IMR-90 (cell line): ENCODE results near the gene SBF2. TPM values are rescaled to one million over a fixed set of nuclear protein-coding genes. Genes with fewer than 3 reads are reported as not detected.

Experiments used
- ATAC-seq: fragments of 200-7000 bp; cut with Tn5 transposase; 2 replicates; pipeline ENCODE4 v1.9.1; 2020; ENCODE audit warnings: low read depth, mild to moderate bottlenecking, moderate library complexity
- BruUV-seq: library from RNA; stranded (reverse); fragments of 400-500 nt; replicated peaks from 2 replicates; lab custom pipeline; 2021; lab: Mats Ljungman, UMichigan
- CTCF ChIA-PET: fragments of 300-600 bp; formaldehyde crosslinking; extraction: SDS; loops from one replicate; lab custom pipeline; 2021; ENCODE audit warnings: antibody characterized with exemption; lab: Yijun Ruan, JAX
- POLR2A ChIA-PET: fragments of 300-600 bp; sonication (Branson Sonifier 250); formaldehyde crosslinking; loops from one replicate; lab custom pipeline; 2022; ENCODE audit warnings: antibody characterized with exemption; ENCODE audit not compliant: unreplicated experiment; lab: Charles Lee
- DNase-seq: peaks from one replicate; pipeline ENCODE4 v3.0.0; 2013
- H2AFZ ChIP-seq: replicated peaks from 2 replicates; pipeline ENCODE3; 2013; ENCODE audit warnings: low read length, mild to moderate bottlenecking; ENCODE audit not compliant: poor library complexity
- H2AK5ac ChIP-seq: 2 replicates; pipeline ENCODE4 v1.6.1; 2013; ENCODE audit warnings: low read depth, low read length, inconsistent platforms
- H2AK9ac ChIP-seq: replicated peaks from 2 replicates; pipeline ENCODE3; 2013; ENCODE audit warnings: mild to moderate bottlenecking, low read depth, low read length, moderate library complexity; ENCODE audit not compliant: poor library complexity
- H2BK120ac ChIP-seq: 2 replicates; pipeline ENCODE4 v1.6.1; 2013; ENCODE audit warnings: low read depth, low read length, inconsistent platforms
- H2BK15ac ChIP-seq: 3 replicates; pipeline ENCODE4 v1.6.1; 2013; ENCODE audit warnings: low read depth, low read length, inconsistent platforms
- H2BK20ac ChIP-seq: 2 replicates; pipeline ENCODE4 v1.6.1; 2013; ENCODE audit warnings: low read depth, mild to moderate bottlenecking, inconsistent platforms, low read length, moderate library complexity
- H2BK5ac ChIP-seq: 2 replicates; pipeline ENCODE4 v1.6.1; 2013; ENCODE audit warnings: mild to moderate bottlenecking, low read depth, low read length, inconsistent platforms; ENCODE audit not compliant: poor library complexity, severe bottlenecking
- H3K14ac ChIP-seq: replicated peaks from 2 replicates; pipeline ENCODE4 v1.6.1; 2013; ENCODE audit warnings: low read depth, low read length, inconsistent platforms
- H3K18ac ChIP-seq: 2 replicates; pipeline ENCODE4 v1.6.1; 2013; ENCODE audit warnings: low read depth, low read length, control low read depth
- H3K23ac ChIP-seq: 2 replicates; pipeline ENCODE4 v1.6.1; 2013; ENCODE audit warnings: low read depth, low read length, inconsistent platforms
- H3K27ac ChIP-seq: 2 replicates; pipeline ENCODE4 v1.5.1; 2013; ENCODE audit warnings: mild to moderate bottlenecking, control low read depth, low read length; ENCODE audit not compliant: insufficient read depth
- H3K27me3 ChIP-seq: 2 replicates; pipeline ENCODE4 v1.6.1; 2013; ENCODE audit warnings: low read length; ENCODE audit not compliant: control insufficient read depth, insufficient read depth
- H3K36me3 ChIP-seq: 2 replicates; pipeline ENCODE4 v1.6.1; 2013; ENCODE audit warnings: low read length, mixed read lengths; ENCODE audit not compliant: control insufficient read depth, insufficient read depth
- H3K4ac ChIP-seq: 2 replicates; pipeline ENCODE4 v1.6.1; 2013; ENCODE audit warnings: low read depth, low read length, inconsistent platforms
- H3K4me1 ChIP-seq: 2 replicates; pipeline ENCODE4 v1.6.1; 2013; ENCODE audit warnings: low read length, mixed read lengths; ENCODE audit not compliant: control insufficient read depth, insufficient read depth
- H3K4me2 ChIP-seq: 2 replicates; pipeline ENCODE4 v1.6.1; 2013; ENCODE audit warnings: low read depth, mild to moderate bottlenecking, control low read depth, low read length, moderate library complexity
- H3K4me3 ChIP-seq: 2 replicates; pipeline ENCODE4 v1.5.1; 2013; ENCODE audit warnings: low read depth, mild to moderate bottlenecking, control low read depth, low read length, moderate library complexity; ENCODE audit not compliant: insufficient read depth
- H3K56ac ChIP-seq: 2 replicates; pipeline ENCODE4 v1.6.1; 2013; ENCODE audit warnings: low read length, inconsistent platforms; ENCODE audit not compliant: insufficient read depth; ENCODE audit errors: extremely low read depth
- H3K79me1 ChIP-seq, 2 experiments: 2 replicates each; pipeline ENCODE4 v1.6.1; 2013; ENCODE audit warnings: low read length in 2 of 2, inconsistent platforms in 1 of 2, low read depth in 1 of 2
- H3K9ac ChIP-seq: 2 replicates; pipeline ENCODE4 v1.6.1; 2013; ENCODE audit warnings: low read depth, low read length, control low read depth
- H3K9me1 ChIP-seq: 2 replicates; pipeline ENCODE4 v1.6.1; 2013; ENCODE audit warnings: low read length, inconsistent platforms; ENCODE audit not compliant: insufficient read depth
- H3K9me3 ChIP-seq: 2 replicates; pipeline ENCODE4 v1.6.1; 2013; ENCODE audit warnings: low read length; ENCODE audit not compliant: control insufficient read depth, insufficient read depth
- H4K20me1 ChIP-seq: 2 replicates; pipeline ENCODE4 v1.6.1; 2013; ENCODE audit warnings: low read length, inconsistent platforms; ENCODE audit not compliant: insufficient read depth
- H4K5ac ChIP-seq: 2 replicates; pipeline ENCODE4 v1.6.1; 2013; ENCODE audit warnings: mild to moderate bottlenecking, low read depth, low read length, control low read depth
- H4K8ac ChIP-seq, 2 experiments: 2 replicates each; pipeline ENCODE4 v1.6.1; 2013; ENCODE audit warnings: low read depth in 2 of 2, low read length in 2 of 2, control low read depth in 1 of 2, inconsistent platforms in 1 of 2
- H4K91ac ChIP-seq: 2 replicates; pipeline ENCODE4 v1.6.1; 2013; ENCODE audit warnings: low read depth, low read length, inconsistent platforms; ENCODE audit not compliant: insufficient read depth
- CEBPB ChIP-seq: IDR thresholded peaks from 2 replicates; pipeline ENCODE4 v1.6.1; 2012; ENCODE audit warnings: low read depth, low read length, improper control_type of control experiment
- CHD1 ChIP-seq: IDR thresholded peaks from 2 replicates; pipeline ENCODE4 v1.6.1; 2012; ENCODE audit warnings: low read depth, low read length, improper control_type of control experiment
- CTCF ChIP-seq: conservative IDR thresholded peaks from 2 replicates; pipeline ENCODE4 v1.5.1; 2012; ENCODE audit warnings: mild to moderate bottlenecking, low read depth, low read length, improper control_type of control experiment
- FOS ChIP-seq: fragments of 150-350 bp; IDR thresholded peaks from 2 replicates; pipeline ENCODE4 v1.6.1; 2016; ENCODE audit warnings: low read depth, low read length
- MAZ ChIP-seq: IDR thresholded peaks from 2 replicates; pipeline ENCODE4 v1.6.1; 2012; ENCODE audit warnings: low read depth, mild to moderate bottlenecking, low read length, improper control_type of control experiment, moderate library complexity, borderline replicate concordance
- MXI1 ChIP-seq: IDR thresholded peaks from 2 replicates; pipeline ENCODE4 v1.6.1; 2012; ENCODE audit warnings: low read depth, mild to moderate bottlenecking, low read length, moderate library complexity, borderline replicate concordance
- NFE2L2 ChIP-seq: fragments of 150-350 bp; IDR thresholded peaks from 2 replicates; pipeline ENCODE4 v1.6.1; 2016; ENCODE audit warnings: low read depth, mild to moderate bottlenecking, low read length
- POLR2A ChIP-seq: IDR thresholded peaks from 2 replicates; pipeline ENCODE4 v1.6.1; 2012; ENCODE audit warnings: mild to moderate bottlenecking, low read depth, low read length
- RAD21 ChIP-seq: IDR thresholded peaks from 2 replicates; pipeline ENCODE4 v1.6.1; 2012; ENCODE audit warnings: low read length, improper control_type of control experiment
- RCOR1 ChIP-seq: IDR thresholded peaks from 2 replicates; pipeline ENCODE4 v1.6.1; 2012; ENCODE audit warnings: mild to moderate bottlenecking, low read length, improper control_type of control experiment; ENCODE audit not compliant: insufficient replicate concordance
- RFX5 ChIP-seq: IDR thresholded peaks from 2 replicates; pipeline ENCODE4 v1.8.0; 2012; ENCODE audit warnings: low read depth, mild to moderate bottlenecking, low read length, moderate library complexity
- SMC3 ChIP-seq: fragments of 150-350 bp; IDR thresholded peaks from 2 replicates; pipeline ENCODE4 v1.6.1; 2016; ENCODE audit warnings: low read depth, mild to moderate bottlenecking, antibody characterized with exemption, low read length, moderate library complexity
- USF2 ChIP-seq: fragments of 150-350 bp; IDR thresholded peaks from 2 replicates; pipeline ENCODE4 v1.6.1; 2017; ENCODE audit warnings: mild to moderate bottlenecking, antibody characterized with exemption, low read length, low read depth
- WGBS, 2 experiments: methylation state at CpG; one replicate each; pipeline versions ENCODE4 v1.1.5 to v1.1.7; 2013; ENCODE audit warnings: missing lambda C conversion rate in 2 of 2; ENCODE audit not compliant: insufficient read length in 1 of 2; ENCODE audit errors: extremely low coverage in 2 of 2; 5-methylcytosine and 5-hydroxymethylcytosine counted together
- dilution Hi-C: fragments of 300-500 bp; cut with HindIII; formaldehyde crosslinking; loops from one replicate; pipeline ENCODE4 v1.14.3; 2018; ENCODE audit warnings: low sequenced_read_pairs; ENCODE audit not compliant: unreplicated experiment
- in situ Hi-C: fragments of 300-500 bp; cut with MboI; formaldehyde crosslinking; loops from 3 replicates; pipeline ENCODE4 v1.14.3; 2019; ENCODE audit warnings: low sequenced_read_pairs, inconsistent platforms, mixed read lengths
- intact Hi-C: fragments of 100-400 bp; cut with micrococcal nuclease; formaldehyde crosslinking; loops from 2 replicates; pipeline ENCODE4 v1.10.0; 2022
- polyA plus RNA-seq, 3 experiments: library from polyadenylated mRNA; depleted of rRNA; stranded (reverse); fragments of >200 nt; gene quantifications; 2 replicates each; pipeline ENCODE4 v1.2.3, GENCODE V29; 2012; ENCODE audit warnings: low replicate concordance in 1 of 3
- total RNA-seq: library from RNA; depleted of rRNA; stranded (reverse); fragments of >200 nt; gene quantifications from 2 replicates; pipeline ENCODE4 v1.2.3, GENCODE V29; 2012
- TF ChIP-seq, protein P1 (sequence below): fragments of 150-350 bp; IDR thresholded peaks from 2 replicates; pipeline ENCODE4 v1.6.1; 2016; ENCODE audit warnings: low read depth, mild to moderate bottlenecking, low read length, moderate library complexity, borderline replicate concordance

SBF2 gene
- total and polyA plus RNA-seq, 2 of the 4 experiments (the other 2 are of a cell fraction) = 23.8 to 51.8 TPM

DNA sequence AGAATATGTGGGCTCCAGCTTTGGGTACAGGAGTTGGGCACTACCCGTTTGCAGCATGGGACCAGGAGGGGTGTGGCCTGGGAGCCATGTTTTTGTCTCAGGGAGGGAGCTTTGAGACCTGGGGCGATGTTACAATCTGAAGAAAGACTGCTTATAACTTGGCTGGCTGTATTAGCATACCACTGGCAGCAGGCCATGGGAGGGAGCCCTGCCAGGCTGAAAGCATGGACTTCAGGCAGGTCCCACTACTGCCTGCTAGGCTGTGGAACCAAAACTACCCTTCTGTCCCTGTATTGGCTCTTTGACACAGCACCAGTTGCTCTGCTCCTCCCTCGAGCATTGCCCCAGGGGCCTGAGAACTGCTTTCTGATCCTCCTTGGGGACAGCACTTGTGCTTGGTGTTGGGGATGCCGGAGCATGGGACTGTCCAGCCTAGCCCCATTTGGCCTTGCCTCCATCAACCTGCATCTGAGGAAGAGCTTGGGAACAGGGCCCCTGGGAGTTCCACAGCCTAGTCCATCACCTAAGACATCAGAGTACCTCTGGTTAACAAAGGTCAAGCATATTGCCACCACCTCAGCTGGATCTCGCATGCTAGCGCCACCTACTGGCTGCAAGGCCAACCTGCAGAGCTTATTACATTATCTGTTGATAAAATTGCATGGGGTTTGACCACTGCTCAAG is 217.4 kb downstream of the SBF2 start:
- peak; percentile 63 for DNase-seq
- TF ChIP-seq RCOR1 (no peak), USF2 (no peak), CHD1 (no peak), RFX5 (no peak), MXI1 (no peak), CEBPB (no peak), MAZ (no peak), RAD21 (peak; percentile 34; the same call in 1 of the 2 replicates), FOS (no peak), POLR2A (no peak), NFE2L2 (no peak), SMC3 (no peak), CTCF (peak; percentile 44)
- TF ChIP-seq, protein P1, sequence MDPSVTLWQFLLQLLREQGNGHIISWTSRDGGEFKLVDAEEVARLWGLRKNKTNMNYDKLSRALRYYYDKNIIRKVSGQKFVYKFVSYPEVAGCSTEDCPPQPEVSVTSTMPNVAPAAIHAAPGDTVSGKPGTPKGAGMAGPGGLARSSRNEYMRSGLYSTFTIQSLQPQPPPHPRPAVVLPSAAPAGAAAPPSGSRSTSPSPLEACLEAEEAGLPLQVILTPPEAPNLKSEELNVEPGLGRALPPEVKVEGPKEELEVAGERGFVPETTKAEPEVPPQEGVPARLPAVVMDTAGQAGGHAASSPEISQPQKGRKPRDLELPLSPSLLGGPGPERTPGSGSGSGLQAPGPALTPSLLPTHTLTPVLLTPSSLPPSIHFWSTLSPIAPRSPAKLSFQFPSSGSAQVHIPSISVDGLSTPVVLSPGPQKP = no peak

More for the DNA sequence above, 217.4 kb downstream of the SBF2 start:
- H2AFZ ChIP-seq = peak overlapping the region; percentile 29
- no peaks in the 10 kb centered on the region for H3K36me3 ChIP-seq
- H3K4ac ChIP-seq = peak overlapping the region; percentile 40; the same call in 1 of the 2 replicates
- no peak overlapping the region for H3K4me3 ChIP-seq
- intact Hi-C loops = loop anchor here (5.0 to 10.0 kb wide), 2 partner anchors 84 to 222 kb away; no protein-coding TSS in a partner anchor
- no peak overlapping the region for H3K9ac ChIP-seq
- no peak overlapping the region for H3K56ac ChIP-seq
- peaks cover 15% of the 10 kb centered on the region for H3K4me1 ChIP-seq
- no peak overlapping the region for H3K23ac ChIP-seq
- peaks cover 6% of the 10 kb centered on the region for H3K9me3 ChIP-seq
- no peaks in the 10 kb centered on the region; the same call in 1 of the 2 replicates for H4K20me1 ChIP-seq
- 0% methylated on average over 1 of the region's 6 CpGs; no CpG with 5 or more reads in 1 of the 2 experiments for WGBS, 2 experiments
- H2AK9ac ChIP-seq = peak overlapping the region; percentile 5
- H3K27me3 ChIP-seq = no peaks in the 10 kb centered on the region
- H3K4me2 ChIP-seq = no peak overlapping the region
- H2BK120ac ChIP-seq = no peak overlapping the region
- no TSS peak for BruUV-seq
- H2AK5ac ChIP-seq = peak overlapping the region; percentile 29; the same call in 1 of the 2 replicates
- dilution Hi-C loops = no loop called here
- H4K5ac ChIP-seq = peak overlapping the region; percentile 46; the same call in 1 of the 2 replicates
- peaks cover 17 to 47% of the 10 kb centered on the region in 2 experiments for H3K79me1 ChIP-seq
- peaks cover 11% of the 10 kb centered on the region for H3K9me1 ChIP-seq
- no peak overlapping the region for H3K27ac ChIP-seq
- ChIA-PET CTCF (interaction anchor here (0.5 to 1.5 kb wide), 5 partner anchors 8 to 49 kb away, joined by 3 to 4 read pairs (median 3); no protein-coding TSS in a partner anchor), POLR2A (interaction anchor here (0.6 kb wide), 1 partner anchor 194 kb away, joined by 9 read pairs; no protein-coding TSS in a partner anchor)
- no peak overlapping the region for H3K18ac ChIP-seq
- in situ Hi-C loops = no loop called here
- ATAC-seq = peak; percentile 72
- H4K91ac ChIP-seq = peak overlapping the region; percentile 20
- peak overlapping the region; percentile 52 for H2BK5ac ChIP-seq
- H2BK15ac ChIP-seq = no peak overlapping the region; the same call in 2 of the 3 replicates
- H2BK20ac ChIP-seq = no peak overlapping the region
- H4K8ac ChIP-seq = peak overlapping the region in 1 of 2 experiments; percentile 11; a peak in 1 of 4 replicates
- H3K14ac ChIP-seq = no peak overlapping the region
